Activated CD8-positive, alpha-beta memory T cell treated with anti-CD3 and anti-CD28 coated beads for 36 hours (primary cell): ENCODE measurements around the gene ZNF154. TPM values are rescaled to one million over a fixed set of nuclear protein-coding genes. Genes with fewer than 3 reads are reported as not detected.

ENCODE experiments used
- CTCF ChIA-PET: fragments of 350-600 bp; sonication (Branson Sonifier 250); formaldehyde crosslinking; loops from one replicate; lab custom pipeline; 2021; ENCODE audit warnings: antibody characterized with exemption; lab: Charles Lee
- POLR2A ChIA-PET: fragments of 350-600 bp; sonication (Branson Sonifier 250); formaldehyde crosslinking; loops from one replicate; lab custom pipeline; 2021; ENCODE audit warnings: antibody characterized with exemption; lab: Charles Lee
- total RNA-seq, 2 experiments: library from RNA; stranded (reverse); gene quantifications; one replicate each; pipeline ENCODE4 v1.2.3, GENCODE V29; 2021

ZNF154 gene
- total RNA-seq, 2 experiments from 2014 or later = 5.0 to 5.1 TPM

DNA sequence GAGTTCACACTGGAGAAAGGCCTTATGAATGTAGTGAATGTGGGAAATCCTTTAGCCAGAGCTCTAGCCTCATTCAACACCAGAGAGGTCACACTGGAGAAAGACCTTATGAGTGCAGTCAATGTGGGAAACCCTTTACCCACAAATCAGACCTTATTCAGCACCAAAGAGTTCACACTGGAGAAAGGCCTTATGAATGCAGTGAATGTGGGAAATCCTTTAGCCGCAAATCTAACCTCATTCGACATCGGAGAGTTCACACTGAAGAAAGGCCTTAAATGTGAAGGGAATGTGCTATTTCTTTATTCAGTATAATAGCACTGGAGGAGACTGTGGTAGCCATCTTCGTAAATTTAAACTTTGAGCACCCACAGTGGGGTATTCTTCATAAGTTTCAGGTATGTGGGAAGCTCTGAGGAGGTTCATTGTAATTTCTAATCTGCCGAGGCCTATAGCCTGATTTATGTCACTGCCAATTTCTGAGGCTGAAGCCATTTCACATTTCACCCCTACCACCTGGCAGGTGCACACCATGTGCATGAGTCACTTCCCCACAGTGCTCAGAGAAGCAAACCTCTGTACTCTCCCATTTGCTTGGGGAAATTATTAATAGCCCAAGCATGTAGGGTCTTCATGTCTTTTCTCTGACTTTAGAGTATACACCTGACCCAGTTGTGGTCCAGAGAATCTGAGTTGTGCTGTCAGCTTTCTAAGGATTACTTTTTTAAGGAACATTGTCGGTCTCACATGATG lies 20.8 kb downstream of the ZNF154 start:
- CTCF ChIA-PET = no interaction called here
- POLR2A ChIA-PET = interaction anchor here (0.6 kb wide), 1 partner anchor 698 kb away, joined by 3 read pairs; no protein-coding TSS in a partner anchor

DNA sequence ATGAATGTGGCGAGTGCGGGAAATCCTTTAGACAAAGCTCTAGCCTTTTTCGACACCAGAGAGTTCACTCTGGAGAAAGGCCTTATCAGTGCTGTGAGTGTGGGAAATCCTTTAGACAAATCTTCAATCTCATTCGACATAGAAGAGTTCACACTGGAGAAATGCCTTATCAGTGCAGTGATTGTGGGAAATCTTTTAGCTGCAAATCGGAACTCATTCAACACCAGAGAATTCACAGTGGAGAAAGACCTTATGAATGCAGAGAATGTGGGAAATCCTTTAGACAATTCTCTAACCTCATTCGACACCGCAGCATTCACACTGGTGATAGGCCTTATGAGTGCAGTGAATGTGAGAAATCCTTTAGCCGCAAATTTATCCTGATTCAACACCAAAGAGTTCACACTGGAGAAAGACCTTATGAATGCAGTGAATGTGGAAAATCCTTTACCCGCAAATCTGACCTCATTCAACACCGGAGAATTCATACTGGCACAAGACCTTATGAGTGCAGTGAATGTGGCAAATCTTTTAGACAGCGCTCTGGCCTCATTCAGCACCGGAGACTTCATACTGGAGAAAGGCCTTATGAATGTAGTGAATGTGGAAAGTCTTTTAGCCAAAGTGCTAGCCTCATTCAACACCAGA lies 21.5 kb downstream of the ZNF154 start:
- ChIA-PET CTCF (no interaction called here), POLR2A (interaction anchor here (0.6 kb wide), 1 partner anchor 483 kb away, joined by 3 read pairs; no protein-coding TSS in a partner anchor)

DNA sequence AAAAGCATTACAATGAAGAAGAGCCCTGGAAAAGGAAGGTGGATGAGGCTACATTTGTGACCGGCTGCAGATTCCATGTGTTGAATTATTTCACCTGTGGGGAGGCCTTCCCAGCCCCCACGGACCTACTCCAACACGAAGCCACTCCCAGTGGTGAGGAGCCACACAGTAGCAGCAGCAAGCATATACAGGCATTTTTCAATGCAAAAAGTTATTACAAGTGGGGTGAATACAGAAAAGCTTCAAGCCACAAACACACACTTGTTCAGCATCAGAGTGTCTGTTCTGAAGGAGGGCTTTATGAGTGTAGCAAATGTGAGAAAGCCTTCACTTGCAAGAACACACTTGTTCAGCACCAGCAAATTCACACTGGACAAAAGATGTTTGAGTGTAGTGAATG lies 22.3 kb downstream of the ZNF154 start:
- POLR2A ChIA-PET = interaction anchor here (0.6 kb wide), 1 partner anchor 484 kb away, joined by 3 read pairs; no protein-coding TSS in a partner anchor

DNA sequence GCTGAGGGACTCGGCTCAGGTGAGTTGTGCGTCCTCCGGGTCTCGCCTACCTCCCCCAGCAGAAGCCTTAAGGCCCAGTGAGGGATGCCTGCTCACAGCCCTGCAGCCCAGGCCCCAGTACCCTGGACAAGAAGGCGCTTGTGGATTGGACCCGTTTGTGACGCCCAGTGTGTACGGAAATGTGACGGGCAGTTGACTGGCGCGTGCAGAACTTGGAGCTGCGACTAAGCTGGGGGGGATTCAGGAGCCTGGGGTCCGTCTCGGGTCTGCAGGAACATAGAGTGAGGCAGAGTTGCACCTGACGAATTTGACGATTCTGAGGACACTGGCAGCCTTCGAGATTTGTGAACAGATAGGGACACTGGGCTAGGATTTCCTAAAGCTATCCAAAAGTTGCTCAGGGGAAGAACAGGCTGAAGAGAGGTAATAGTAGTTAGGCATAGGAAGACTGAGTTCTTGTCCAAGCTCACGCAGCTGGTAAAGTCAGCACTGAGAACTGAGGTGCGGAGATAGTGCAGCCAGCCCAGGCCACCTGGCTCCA lies 26.7 kb downstream of the ZNF154 start:
- CTCF ChIA-PET = interaction anchor here (0.6 to 2.0 kb wide), 8 partner anchors 19 to 320 kb away, joined by 3 to 4 read pairs (median 3); partner anchors contain the start of genes ZNF134, ZNF211, ZNF606 and ZNF671
- POLR2A ChIA-PET = no interaction called here

More for the DNA sequence above, 22.3 kb downstream of the ZNF154 start:
- CTCF ChIA-PET = no interaction called here

DNA sequence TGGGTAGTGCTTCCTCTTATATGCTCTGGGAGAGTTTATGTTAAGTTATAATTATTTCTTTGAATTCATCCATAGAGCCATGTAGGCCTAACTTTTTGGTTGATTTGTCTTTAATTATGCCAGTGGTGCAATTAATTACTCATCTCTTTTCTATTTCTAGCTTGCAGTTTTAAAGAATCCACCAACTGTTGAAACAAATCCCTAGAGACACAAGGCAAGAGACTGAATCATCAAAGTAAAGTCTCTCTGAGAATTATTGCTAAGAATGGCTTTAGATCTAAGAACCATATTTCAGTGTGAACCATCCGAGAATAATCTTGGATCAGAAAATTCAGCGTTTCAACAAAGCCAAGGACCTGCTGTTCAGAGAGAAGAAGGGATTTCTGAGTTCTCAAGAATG lies 33.1 kb downstream of the ZNF154 start:
- ChIA-PET POLR2A (no interaction called here), CTCF (no interaction called here)

DNA sequence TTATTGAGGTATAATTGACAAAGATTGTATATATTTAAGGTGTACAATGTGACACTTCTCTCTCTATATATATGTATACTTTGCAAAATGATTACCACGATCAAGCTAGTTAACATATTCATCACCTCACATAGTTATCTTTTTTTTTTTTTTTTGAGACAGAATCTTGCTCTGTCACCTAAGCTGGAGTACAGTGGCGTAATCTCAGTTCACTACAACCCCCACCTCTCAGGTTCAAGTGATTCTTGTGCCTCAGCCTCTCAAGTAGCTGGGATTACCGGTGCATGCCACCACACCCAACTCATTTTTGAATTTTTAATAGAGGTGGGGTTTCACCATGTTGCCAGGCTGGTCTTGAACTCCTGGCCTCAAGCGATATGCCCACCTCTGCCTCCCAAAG lies 36.5 kb downstream of the ZNF154 start:
- POLR2A ChIA-PET = no interaction called here
- CTCF ChIA-PET = no interaction called here

DNA sequence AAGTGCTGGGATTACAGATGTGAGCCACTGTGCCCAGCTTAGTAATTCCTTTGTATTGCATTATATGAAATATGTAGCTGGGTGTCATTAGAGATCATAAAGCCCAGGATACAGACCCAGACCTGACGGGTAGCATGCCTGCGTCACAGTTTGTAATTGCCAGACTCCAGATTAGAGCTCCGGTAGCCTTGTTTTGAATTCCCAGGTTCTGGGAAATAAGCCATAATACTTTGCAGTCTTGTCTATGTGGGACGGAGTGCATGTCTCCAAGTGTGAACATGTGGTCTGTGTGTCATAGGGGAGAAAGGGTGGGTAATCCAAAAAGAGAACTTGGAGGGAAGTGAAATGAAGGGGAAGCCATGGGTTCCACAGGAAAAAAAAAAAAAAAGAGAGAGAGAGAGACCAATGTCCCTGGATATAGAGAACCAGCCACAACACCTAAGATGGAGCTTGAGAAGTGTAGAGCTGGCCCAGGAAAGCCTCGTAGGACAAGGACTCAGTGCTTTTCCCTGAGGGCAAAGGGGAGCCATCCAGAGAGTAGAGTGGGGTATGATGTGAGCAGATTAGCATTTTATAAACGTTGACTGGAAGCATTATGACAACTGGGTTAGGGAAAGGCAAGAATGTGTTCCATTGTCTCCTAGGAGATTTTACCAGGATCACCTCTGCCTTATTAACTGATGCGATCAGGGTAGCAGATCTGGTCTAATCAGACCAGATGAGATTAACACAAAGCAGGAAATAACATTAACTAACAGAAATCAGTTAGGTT lies 37.7 kb downstream of the ZNF154 start:
- POLR2A ChIA-PET = no interaction called here
- CTCF ChIA-PET = interaction anchor here (0.6 to 0.7 kb wide), 2 partner anchors 30 to 254 kb away, joined by 4 read pairs; no protein-coding TSS in a partner anchor

DNA sequence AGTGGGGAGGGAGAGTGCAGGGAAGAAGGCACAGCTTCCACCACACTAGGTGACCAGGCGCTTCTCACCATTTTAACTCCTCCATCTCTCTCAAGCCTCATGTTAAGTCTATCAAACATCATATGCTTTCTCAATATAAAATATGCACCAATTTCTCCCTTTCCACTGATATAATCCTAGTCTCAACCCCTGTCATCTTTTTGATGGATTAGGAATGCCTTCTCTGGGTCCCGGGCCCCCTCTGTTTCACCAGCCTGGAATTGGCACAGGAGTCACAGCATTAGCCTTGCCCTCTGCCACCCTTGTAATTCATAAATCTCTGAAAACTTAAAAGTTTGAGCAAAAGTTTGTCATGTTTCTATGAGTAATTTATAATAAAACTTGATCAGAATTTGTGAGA lies 40.4 kb downstream of the ZNF154 start, which contains the start of gene ZSCAN4:
ZSCAN4 (plus strand) TSS at position 301 of the 400 bp plus-strand sequence. CDS start 7,211 bp downstream, outside the sequence.
- POLR2A ChIA-PET = no interaction called here
- CTCF ChIA-PET = no interaction called here

DNA sequence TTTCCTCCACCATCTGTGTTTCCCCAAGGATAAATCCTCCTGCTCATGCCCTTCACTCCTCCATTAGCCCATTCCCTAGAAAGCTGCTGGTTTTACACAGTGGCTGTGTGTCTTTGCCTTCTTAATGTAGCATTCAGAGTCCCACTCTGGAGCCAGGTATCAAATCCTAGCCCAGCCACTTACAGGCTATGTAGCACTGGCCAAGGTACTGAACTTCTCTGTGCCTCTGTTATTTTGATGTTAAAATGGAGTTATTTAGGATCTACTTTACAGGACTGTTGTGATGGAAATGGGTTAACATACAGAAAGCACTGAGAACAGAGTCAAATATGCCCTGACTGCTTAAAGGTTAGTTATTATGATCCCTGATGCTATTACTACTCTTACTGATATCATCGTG lies 41.8 kb downstream of the ZNF154 start:
- CTCF ChIA-PET = no interaction called here

DNA sequence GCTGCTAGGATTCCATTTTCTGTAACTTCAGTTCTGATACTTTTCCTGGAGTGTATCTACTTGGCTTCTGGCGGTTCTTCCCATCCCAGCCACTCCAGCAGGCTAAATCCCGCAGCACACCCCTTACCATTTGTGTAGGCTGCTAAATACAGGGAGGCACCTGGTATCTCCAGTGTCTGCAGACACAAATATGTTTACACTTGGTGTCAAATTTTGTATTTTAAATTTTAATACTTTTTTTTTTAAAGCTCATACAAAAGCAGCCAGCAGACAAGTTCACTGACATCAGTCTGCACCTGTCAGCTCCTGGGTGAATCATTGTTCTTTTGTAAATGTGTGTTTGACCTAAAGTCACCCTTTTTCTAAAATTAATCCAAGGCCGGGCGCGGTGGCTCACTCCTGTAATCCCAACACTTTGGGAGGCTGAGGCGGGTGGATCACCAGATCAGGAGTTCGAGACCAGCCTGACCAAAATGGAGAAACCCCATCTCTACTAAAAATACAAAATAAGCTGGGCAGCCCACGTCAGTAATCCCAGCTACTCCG lies 43.7 kb downstream of the ZNF154 start:
- CTCF ChIA-PET = no interaction called here

More for the DNA sequence above, 41.8 kb downstream of the ZNF154 start:
- POLR2A ChIA-PET = no interaction called here

DNA sequence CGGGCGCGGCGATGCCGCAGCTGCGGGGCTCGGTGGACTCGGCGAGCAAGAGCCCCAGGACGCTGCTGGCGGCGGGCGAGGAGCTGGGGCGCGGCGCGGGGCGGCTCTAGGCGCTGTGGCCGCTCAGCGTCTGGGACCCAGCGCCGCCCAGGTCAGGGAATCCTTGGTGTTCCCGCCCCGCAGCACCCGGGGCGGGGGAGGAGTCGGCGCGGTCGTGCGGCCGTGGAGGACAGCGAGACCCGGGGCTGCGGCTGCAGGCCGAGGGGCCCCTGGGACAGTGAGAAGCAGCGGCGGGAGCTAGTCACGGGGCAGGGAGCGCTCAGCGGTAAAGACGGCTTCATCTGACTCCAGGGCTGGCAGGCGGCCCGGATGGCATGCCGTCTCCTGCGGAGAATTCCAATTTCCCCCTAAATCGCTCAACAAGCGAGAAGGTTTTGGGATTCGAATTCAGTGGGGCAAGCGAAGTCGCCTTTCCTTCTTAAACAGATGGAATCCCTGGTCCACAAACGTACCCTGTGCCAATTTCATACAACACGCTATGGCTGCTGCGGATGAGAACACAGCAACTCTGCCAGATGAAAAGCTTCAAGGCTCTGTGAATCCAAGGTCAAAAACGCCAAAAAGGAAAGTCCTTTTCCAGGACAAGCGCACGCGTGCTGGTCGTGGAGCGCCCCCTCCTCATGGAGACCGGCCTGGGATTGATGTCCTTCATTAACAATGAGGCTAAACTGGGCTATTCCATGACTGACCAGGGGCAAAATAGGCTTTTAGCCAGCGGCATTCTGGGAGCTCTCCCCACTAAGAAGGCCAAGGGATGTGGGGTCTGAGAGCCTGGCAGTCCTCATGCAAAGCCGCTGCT lies 44.5 kb downstream of the ZNF154 start:
- ChIA-PET POLR2A (interaction anchor here (0.5 to 0.6 kb wide), 2 partner anchors 252 to 381 kb away, joined by 3 read pairs; no protein-coding TSS in a partner anchor), CTCF (no interaction called here)

More for the DNA sequence above, 43.7 kb downstream of the ZNF154 start:
- POLR2A ChIA-PET = no interaction called here

DNA sequence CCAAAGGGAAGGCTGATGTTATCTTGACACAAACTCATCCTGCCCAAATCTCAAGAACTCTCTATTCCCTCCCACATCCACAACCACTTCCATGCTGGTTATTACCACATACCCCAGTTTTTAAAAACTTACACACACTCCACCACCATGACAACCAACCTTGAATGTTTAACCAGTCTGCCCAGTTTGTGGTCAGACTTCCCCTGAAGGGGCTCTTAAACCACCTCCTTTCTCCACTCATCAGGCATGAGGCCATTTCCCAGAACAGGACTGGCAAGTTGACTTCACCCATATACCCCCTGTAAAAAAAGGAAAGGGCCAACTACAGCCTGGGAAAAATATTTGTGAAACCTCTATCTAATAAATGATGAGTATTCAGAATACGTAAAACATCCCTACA lies 52.7 kb downstream of the ZNF154 start:
- CTCF ChIA-PET = no interaction called here

DNA sequence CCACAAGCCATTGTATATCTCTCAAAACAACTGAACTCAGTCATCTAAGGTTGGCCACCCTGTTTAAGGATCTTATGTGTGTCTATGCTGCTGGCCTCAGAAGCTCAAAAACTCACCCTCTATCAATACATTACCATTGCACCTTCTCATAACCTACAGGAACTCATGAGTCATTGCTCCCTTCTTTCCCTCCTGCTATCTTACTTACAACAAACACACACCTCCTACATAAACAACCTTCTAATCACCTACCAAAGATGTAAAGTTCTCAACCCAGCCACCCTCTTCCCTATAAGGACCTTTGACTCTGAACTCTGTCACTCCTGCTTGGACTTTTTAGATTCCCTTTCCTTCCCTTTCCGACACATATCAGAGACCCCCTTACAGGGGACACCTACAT lies 53.6 kb downstream of the ZNF154 start:
- POLR2A ChIA-PET = no interaction called here

More for the DNA sequence above, 52.7 kb downstream of the ZNF154 start:
- POLR2A ChIA-PET = no interaction called here

DNA sequence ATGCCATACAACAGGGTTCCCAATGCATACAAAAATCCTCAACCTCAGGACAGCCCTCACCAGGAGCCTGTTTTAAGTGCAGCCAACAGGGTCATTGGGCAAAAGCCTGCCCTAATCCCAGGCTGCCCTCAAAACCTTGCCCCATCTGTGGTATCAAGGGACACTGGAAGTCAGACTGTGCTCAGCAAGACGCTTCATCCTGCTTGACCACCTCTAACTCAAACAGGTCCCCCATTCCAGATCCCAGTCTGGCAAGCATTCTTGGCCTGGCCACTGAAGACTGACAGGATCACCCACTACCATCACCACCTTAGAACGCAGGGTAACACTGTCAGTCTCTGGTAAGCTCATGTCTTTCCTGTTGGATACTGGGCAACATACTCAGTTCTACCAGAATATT lies 55.3 kb downstream of the ZNF154 start:
- POLR2A ChIA-PET = no interaction called here
- CTCF ChIA-PET = no interaction called here

More for the DNA sequence above, 53.6 kb downstream of the ZNF154 start:
- CTCF ChIA-PET = no interaction called here

DNA sequence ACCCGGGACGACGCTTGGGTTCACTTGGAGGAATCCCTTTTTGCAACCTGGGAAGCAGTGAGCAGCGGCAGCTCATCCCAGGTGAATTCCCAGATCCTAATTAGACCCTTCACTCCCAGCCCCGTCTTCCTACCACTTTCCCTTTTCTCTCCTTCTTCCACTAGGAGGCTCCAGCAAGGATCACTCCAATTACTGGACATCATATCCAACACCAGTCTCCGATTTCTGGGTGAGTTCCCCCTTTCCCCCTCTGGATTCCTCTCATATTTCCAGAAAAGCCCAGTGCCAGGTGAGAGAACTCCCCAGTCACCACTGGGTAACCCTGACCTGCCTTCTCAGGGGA lies 57.4 kb downstream of the ZNF154 start:
- ChIA-PET POLR2A (no interaction called here), CTCF (no interaction called here)

DNA sequence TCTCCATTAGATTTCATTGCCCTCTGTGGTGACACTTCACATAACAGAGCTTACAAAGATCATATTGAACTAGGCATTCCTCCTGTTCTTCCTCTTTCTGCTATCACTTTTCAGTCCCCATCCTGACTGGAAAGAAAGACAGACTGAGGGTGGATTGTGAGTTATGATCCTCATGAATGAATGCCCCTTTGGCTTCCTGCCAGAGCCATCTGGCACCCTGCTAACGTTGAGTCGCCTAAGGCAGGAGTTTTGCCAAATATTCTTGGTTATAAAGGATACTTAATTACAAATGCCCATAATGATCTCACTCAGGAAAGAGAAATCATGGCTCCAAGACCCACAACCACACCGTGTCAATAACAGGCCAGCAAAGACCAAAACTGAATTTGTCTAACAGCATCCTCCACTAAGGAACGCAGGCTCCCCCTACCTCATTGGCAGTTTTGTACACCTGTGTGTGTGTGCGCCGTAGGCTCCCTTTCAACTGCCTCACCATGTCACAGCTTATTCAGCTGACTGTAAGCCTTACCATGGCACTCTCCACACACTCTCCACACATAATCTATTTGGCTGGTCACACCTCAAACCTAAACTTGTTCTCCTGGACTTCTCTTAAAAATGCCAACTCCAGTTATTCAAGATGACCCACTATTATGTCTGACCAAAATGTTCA lies 60.5 kb downstream of the ZNF154 start:
- ChIA-PET POLR2A (no interaction called here), CTCF (no interaction called here)
